ENCODE results near the gene GRIN2A. TPM values are rescaled to one million over a fixed set of nuclear protein-coding genes. Genes with fewer than 3 reads are reported as not detected.

GRIN2A gene
- total and polyA plus RNA-seq, 8 donors = 0.06 to 9.8 (median 0.86) TPM

- intact Hi-C loops (cut with DNase I; ENCODE audit: low total_unique reads) = no loop called here
- peak in 1 of 2 donors; percentile 54 for DNase-seq
- Histone ChIP-seq H3K36me3 (no peaks in the 10 kb centered on the region), H3K4me3 (peak overlapping the region; percentile 24 to 39 (median 32)), H3K4me1 (peaks cover 0 to 14% (median 8%) of the 10 kb centered on the region in 4 donors), H3K27ac (peak overlapping the region in 1 of 5 donors; percentile 8), H3K27me3 (peaks cover 0 to 20% (median 0%) of the 10 kb centered on the region in 3 donors), H3K9me3 (peaks cover 0 to 6% (median 0%) of the 10 kb centered on the region in 4 donors)
- WGBS, 5 donors = 7 to 15% (median 7%) methylated on average over 21 to 28 of the region's 28 CpGs
- no peak for TF ChIP-seq EP300 (IDR thresholded peaks at IDR 0.05)
- TF ChIP-seq CTCF (IDR thresholded peaks at IDR 0.05) = peak in 3 of 7 experiments; percentile 11 to 14 (median 12)
- no peak for TF ChIP-seq POLR2AphosphoS5 (IDR thresholded peaks at IDR 0.05)
- TF ChIP-seq POLR2A (IDR thresholded peaks at IDR 0.05) = no peak
Observed at GRCh38 chr16:10039220-10040096, 142.8 kb downstream of the GRIN2A start.

GRCh38 chr16:10037751-10038150 is 144.5 kb downstream of the GRIN2A start:
- intact Hi-C loops (cut with DNase I; ENCODE audit: low total_unique reads) = no loop called here
- Histone ChIP-seq H3K27me3 (peaks cover 0 to 20% (median 0%) of the 10 kb centered on the region in 3 donors), H3K27ac (no peak overlapping the region), H3K4me1 (peaks cover 0 to 14% (median 8%) of the 10 kb centered on the region in 4 donors), H3K36me3 (no peaks in the 10 kb centered on the region), H3K9me3 (peaks cover 0 to 6% (median 0%) of the 10 kb centered on the region in 4 donors), H3K4me3 (no peak overlapping the region)
- 77 to 94% (median 90%) methylated on average over 4 of the region's 4 CpGs for WGBS, 5 donors
- no peak for DNase-seq
- TF ChIP-seq EP300 (IDR thresholded peaks at IDR 0.05) (no peak), POLR2A (IDR thresholded peaks at IDR 0.05) (no peak), CTCF (IDR thresholded peaks at IDR 0.05) (no peak), POLR2AphosphoS5 (IDR thresholded peaks at IDR 0.05) (no peak)

GRCh38 chr16:10036956-10037355 is 145.3 kb downstream of the GRIN2A start:
- H3K4me3 ChIP-seq = no peak overlapping the region
- DNase-seq = no peak
- H3K4me1 ChIP-seq = peaks cover 0 to 14% (median 8%) of the 10 kb centered on the region in 4 donors
- WGBS, 5 donors = 63 to 76% (median 68%) methylated on average over 7 of the region's 7 CpGs
- TF ChIP-seq EP300 (IDR thresholded peaks at IDR 0.05) (no peak), POLR2A (IDR thresholded peaks at IDR 0.05) (no peak), POLR2AphosphoS5 (IDR thresholded peaks at IDR 0.05) (no peak), CTCF (IDR thresholded peaks at IDR 0.05) (no peak)
- no peaks in the 10 kb centered on the region for H3K36me3 ChIP-seq
- peaks cover 0 to 6% (median 0%) of the 10 kb centered on the region in 4 donors for H3K9me3 ChIP-seq
- H3K27ac ChIP-seq = no peak overlapping the region
- peaks cover 0 to 20% (median 0%) of the 10 kb centered on the region in 3 donors for H3K27me3 ChIP-seq
- intact Hi-C loops (cut with DNase I; ENCODE audit: low total_unique reads) = no loop called here

GRCh38 chr16:10033556-10033955 is 148.7 kb downstream of the GRIN2A start:
- Histone ChIP-seq H3K27ac (no peak overlapping the region), H3K4me3 (no peak overlapping the region), H3K36me3 (no peaks in the 10 kb centered on the region), H3K9me3 (peaks cover 0 to 6% (median 0%) of the 10 kb centered on the region in 4 donors), H3K4me1 (peaks cover 0 to 2% (median under 1%) of the 10 kb centered on the region in 4 donors), H3K27me3 (peaks cover 0 to 8% (median 0%) of the 10 kb centered on the region in 3 donors)
- DNase-seq = no peak
- 63 to 83% (median 74%) methylated on average over 5 of the region's 5 CpGs for WGBS, 5 donors
- intact Hi-C loops (cut with DNase I; ENCODE audit: low total_unique reads) = no loop called here
- TF ChIP-seq CTCF (IDR thresholded peaks at IDR 0.05) = no peak
- no peak for TF ChIP-seq POLR2AphosphoS5 (IDR thresholded peaks at IDR 0.05)
- no peak for TF ChIP-seq POLR2A (IDR thresholded peaks at IDR 0.05)
- TF ChIP-seq EP300 (IDR thresholded peaks at IDR 0.05) = no peak
